NCI-H2081 treated with DMSO at 0.1 percent for 48 hours (cell line): ENCODE data around the gene HNRNPLL.
"Not testable (repeated sequence)": the region's sequence is repeated elsewhere in the genome, so short reads cannot be mapped to it uniquely, and the experiment has no call there.

ENCODE experiments used
- DNase-seq: peaks from one replicate; lab custom pipeline; 2025; lab: John Stamatoyannopoulos, UW

Gene HNRNPLL

DNA sequence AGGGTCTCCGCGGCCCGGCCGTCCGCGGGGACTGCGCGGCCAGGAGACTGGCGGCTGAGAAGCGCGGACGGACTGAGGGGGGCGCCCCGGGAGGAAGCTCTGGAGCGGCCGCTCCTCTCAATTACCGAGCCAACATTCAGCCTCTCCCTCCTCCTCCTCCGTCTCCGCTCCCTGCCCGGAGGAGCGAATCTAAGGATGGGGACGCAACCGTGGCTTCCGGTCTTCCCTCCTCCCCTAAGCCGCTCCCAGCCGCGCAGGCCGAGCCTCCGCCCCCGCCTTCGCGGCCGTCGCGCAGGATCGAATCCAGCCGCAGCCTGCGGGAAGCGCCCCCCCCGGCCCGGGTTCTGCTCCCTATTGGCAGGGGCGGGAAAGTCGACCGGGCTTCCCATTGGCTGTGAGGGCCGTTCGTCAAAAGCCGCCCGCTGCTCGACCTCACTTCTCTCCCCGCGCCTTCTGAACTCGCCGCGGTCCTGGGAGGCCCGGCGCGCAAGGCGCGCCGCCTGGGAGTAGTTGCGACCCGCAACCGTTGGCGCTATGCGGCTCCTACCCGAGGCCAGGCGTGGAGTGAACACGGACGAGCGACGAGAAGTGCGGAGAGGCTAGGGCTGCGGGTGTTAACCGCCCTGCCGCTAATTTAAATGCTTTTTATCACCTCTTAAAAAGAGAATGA lies at the start of gene HNRNPLL:
TSS of gene HNRNPLL (minus strand) at position 197 of the 670 bp plus-strand sequence. CDS start 302 bp downstream, outside the sequence.
- peak; percentile 90 for DNase-seq

DNA sequence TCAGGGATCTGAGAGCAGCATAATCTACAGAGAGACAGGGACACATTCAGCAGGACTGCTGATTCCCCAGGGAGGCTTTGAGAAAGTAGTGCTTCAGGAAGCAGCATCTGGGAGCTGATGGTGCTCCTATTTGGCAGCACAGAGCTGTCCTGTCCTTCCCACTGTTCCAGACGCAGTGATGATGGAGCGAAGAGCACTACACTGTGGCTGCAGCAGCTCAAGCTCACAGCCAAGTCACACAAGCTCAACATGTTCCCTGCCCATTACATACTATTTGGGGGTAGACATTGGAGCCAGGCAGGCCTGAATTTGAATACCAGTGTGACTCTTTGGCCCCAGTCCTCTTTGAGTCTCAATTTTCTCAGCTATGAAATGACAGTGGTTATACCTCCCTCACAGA lies 48.0 kb upstream of the HNRNPLL start:
- no peak for DNase-seq

DNA sequence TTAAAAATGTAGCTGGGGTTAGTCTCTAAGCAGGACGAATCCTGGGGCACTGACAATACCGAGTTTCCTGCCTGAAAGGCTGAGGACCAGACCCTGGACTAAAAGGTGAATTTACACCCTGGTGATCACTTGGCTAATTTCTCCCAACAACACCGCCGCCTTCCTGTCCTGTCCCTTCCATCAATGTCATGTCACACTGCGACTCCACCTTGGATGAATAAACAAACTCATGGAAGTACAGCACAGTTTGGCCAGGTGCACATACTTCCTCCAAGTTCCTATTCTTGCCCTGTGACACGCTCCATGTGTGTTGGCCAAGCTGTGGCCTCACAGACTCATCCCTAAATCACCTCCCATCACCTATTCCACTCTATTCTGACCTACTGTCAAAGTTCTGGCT lies 47.3 kb upstream of the HNRNPLL start:
- DNase-seq, result no peak

DNA sequence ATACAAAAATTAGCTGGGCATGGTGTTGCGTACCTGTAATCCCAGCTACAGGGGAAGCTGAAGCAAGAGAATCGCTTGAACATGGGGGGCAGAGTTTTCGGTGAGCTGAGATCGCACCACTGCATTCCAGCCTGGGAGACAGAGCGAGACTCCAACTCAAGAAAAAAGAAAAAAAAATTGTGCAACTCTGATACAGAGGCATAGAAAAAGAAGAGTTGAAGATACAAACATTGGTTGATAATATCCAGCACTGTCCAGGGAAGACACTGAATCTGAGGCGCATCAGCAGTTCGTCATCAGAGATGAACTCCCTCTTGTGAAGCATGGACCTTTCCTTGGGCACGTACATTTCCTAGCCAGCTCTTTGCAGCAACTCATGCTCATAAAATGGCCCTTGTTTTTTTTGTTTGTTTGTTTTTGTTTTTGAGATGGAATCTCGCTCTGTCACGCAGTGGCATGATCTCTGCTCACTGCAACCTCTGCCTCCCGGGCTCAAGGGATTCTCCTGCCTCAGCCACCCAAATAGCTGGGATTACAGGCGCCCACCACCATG lies 46.5 kb upstream of the HNRNPLL start:
- no peak for DNase-seq

DNA sequence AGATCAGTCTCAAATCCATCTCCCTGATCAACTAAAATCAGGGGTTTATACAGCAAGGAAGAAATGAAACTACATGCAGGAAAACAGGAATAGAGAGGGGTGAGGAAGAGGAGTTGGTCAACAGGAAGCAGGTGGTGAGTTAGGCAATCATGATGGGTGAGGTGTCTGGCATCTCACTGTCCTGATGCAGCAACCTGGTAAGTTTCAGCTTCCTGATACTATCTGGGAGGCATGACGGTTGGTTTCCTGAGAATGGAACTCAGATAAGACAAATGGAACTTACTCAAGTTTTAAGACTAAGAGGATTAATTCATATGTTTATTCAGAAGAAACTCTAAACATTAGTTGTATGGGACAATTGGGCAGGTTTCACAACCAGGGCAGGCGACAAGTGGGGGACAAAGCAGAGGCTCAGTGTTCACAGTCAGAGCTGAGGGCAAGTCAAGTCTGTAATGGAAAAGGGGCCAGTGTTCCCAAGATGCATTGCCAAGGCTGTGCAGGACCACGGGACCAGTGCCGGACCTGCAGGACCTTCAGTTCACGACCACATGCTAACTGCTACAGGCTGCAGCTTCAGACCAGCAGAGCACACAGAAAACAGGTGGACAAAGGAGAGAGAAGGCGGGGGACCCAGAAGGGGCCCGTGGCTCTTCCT lies 45.5 kb upstream of the HNRNPLL start:
- DNase-seq, result no peak

DNA sequence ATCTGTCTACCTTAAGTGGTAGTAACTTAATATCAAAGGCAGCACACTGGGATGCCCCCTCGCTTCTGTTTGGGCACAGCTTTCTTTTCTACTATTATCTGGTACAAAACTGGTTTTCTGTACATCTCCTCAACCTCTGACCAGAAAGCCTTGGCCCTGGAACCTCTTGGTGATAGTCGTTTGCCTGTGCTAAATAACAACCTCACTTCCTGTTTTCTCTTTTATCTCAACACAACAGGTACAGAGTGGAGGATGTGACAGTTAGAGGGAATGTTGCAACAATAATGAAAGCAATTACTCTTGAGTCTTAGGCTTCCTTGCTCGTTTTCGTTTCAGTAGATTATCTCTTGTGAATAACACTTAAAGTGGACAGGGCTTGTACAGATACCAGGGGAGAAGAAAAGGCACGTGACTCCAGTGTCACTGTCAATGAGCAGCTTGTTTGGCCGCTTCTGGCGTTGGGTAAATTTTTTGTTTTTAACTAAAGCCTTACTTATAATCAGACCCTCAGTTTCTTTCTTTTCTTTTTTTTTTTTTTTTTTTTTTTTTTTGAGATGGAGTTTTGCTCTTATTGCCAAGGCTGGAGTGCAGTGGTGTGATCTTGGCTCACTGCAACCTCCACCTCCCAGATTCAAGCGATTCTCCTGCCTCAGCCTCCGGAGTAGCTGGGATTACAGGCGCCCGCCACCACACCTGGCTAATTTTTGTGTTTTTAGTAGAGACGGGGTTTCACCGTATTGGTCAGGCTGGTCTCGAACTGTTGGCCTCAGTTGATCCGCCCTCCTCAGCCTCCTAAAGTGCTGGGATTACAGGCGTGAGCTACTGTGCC lies 41.2 kb upstream of the HNRNPLL start:
- DNase-seq, result not testable (repeated sequence)

DNA sequence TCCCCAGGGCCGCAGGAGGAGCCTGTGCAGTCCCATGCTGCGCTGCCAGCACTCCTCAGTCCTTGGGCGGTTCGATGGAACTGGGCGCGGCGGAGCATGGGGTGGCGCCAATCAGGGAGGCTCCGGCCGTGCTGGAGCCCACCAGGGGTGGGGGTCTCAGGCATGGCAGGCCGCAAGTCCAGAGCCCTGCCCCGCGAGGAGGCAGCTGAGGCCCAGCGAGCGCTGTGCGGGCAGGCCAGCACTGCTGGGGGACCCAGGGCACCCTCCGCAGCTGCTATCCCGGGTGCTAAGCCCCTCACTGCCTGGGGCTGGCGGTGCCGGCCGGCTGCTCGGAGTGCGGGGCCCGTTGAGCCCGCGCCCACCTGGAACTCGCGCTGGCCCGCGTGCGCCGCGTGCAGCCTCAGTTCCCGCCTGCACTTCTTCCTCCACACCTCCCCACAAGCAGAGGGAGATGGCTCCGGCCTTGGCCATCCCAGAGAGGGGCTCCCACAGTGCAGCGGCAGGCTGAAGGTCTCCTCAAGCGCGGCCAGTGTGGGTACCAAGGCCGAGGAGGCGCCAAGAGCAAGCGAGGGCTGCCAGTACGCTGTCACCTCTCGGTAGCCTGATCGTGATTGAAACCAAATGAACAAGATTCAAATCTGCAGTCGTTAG lies 40.4 kb upstream of the HNRNPLL start:
- DNase-seq, result no peak

DNA sequence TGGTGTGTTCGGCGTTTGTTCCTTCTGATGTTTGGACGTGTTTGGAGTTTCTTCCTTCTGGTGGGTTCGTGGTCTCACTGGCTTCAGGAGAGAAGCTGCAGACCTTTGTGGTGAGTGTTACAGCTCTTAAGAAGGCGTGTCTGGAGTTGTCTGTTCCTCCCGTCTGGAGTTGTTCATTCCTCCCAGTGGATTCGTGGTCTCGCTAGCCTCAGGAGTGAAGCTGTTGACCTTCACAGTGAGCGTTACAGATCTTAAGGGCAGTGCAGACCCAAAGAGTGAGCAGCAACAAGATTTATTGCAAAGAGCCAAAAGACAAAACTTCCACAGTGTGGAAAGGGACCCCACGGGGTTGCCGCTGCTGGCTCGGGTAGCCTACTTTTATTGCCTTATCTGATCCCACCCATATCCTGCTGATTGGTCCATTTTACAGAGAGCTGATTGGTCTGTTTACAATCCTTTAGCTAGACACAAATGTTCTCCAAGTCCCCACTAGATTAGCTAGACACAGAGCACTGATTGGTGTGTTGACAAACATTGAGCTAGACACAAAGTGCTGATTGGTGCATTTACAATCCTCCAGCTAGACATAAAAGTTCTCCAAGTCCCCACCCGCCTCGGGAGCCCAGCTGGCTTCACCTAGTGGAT lies 39.8 kb upstream of the HNRNPLL start:
- not testable (repeated sequence) for DNase-seq

DNA sequence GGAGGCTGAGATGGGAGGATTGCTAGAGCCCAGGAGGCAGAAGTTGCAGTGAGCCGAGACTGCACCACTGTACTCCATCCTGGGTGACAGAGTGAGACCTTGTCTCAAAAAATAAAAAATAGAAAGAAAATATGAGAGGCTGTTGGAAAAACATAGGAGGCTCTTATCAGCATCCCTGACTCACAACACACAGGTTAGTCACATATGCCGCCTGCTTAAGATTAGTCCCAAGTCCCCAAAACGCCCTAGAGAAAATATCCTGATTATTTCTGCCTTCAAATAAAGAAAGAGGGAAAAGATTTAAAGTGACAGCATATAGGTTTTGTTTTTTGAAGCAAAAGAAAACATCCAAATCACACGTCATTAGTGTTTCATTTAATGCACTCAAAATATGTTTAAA lies 33.3 kb upstream of the HNRNPLL start:
- DNase-seq, result no peak

DNA sequence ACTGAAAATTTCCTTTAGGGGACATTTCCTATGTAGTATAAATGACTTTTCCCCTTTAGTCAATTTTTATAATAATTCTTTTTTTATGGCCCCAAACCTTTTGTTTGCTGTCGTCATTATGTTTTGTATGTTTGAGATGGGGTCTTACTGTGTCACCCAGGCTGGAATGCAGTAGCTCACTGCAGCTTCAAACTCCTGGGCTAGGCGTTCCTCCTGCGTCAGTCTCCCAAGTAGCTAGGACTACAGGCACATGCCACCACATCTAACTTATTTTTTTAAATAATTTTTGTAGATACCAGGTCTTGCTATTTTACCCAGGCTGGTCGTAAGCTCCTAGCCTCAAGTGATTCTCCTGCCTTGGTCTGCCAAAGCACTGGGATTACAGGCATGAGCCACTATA lies 32.4 kb upstream of the HNRNPLL start:
- DNase-seq, result no peak

DNA sequence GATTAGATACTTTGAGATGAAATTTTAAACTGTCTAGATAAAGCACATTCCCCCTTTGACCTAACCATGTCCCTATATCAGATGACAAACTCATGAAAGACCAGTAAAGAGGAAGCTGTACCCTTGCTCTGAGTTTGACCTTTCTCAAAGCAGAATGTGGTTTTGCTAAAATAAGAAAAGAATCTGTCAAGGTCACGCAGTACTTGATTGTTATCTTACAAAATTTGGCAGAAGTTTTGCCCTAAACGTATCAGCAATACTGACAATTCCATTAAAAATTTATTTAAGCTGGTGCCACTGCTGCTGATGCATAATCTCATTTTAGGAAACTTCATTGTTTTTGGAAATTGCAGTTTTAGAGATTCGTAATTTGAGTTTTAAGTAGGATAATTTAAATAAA lies 32.0 kb upstream of the HNRNPLL start:
- DNase-seq, result no peak

DNA sequence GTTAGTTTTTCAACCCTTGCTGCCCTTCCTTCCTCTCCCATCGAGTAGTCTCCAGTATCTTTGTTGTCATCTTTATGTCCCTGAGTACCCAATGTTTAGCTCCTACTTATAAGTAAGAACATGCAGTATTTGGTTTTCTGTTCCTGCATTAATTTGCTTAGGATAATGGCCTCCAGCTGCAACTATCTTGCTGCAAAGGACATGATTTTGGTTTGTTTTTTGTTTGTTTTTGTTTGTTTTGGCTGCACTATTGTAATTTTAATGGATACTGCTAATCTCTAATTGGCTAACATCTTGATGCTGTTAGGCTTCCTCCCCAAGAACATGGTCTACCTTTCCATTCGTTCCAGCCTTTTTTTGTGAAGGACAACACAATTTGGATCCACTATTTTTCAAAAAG lies 31.2 kb upstream of the HNRNPLL start:
- no peak for DNase-seq

DNA sequence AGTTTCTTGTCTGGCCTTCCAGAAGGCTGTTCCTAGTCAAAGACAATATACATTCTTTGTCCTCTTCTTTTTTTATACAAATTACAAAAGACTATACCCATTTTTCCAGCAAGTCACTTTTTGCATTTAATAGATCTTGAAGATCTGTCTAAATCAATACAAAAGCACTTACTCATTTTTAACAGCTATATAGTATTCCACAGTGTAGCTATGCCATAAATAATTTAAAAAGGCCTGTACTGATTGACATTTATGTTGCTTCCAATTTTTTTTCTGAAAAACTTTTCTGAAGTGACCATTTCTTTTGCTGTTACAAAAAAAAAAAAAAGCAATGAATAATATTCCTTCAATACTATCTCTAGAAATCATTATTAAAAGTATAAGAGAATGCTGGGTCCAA lies 30.3 kb upstream of the HNRNPLL start:
- DNase-seq, result no peak

DNA sequence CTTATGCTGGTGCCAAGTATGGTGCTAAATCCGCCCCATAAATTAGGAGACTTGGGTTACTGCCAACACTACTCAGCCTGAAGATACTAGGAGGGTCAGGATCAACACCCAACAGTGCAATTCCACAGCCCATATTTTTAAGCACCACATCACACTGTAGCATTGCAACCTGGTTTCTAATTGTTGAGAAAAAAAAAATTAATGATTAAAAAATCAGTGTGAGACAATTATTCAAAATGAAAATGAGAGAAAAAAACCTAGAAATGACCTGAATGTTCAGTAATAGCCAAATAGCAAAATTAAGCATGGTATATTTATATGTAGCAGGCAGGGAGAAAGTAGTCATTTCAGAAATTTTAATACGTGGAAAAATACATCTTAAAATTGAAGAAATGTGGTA lies 29.2 kb upstream of the HNRNPLL start:
- DNase-seq, result no peak

DNA sequence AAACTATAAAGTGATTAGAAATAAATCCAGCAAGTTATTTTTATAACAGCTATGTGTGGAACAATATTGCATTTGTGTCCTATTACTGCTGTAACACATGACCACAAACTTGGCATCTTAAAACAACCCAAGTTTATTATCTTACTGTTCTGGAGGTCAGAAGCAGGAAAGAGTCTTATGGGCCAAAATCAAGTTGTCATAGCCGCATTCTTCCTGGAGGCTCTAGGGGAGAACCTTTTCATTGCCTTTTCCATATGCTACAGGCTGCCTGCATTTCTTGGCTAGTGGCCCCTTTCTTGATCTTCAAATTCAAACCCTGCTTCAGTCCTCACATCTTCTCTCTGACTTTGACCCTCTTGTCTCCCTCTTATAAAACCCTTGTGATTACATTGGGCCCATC lies 27.0 kb upstream of the HNRNPLL start:
- DNase-seq, result no peak

DNA sequence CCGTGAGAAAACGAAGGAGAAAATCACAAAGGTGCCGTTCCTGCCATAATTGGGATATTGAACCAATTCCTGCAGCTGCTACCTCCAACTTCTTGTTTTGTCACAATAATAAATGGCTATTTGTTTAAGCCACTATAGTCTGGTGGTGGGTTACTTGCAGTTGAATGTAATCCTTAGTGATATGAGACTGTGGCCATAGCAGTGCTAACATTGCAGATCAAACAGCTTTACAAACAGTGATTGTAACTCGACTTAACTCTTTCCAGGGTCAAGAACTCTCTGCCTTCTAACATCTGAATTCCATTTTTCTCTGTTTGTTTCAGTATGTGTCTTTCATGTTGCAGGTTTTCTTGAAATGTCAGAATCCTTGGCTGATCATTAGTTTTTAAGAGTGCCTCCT lies 24.7 kb upstream of the HNRNPLL start:
- no peak for DNase-seq

DNA sequence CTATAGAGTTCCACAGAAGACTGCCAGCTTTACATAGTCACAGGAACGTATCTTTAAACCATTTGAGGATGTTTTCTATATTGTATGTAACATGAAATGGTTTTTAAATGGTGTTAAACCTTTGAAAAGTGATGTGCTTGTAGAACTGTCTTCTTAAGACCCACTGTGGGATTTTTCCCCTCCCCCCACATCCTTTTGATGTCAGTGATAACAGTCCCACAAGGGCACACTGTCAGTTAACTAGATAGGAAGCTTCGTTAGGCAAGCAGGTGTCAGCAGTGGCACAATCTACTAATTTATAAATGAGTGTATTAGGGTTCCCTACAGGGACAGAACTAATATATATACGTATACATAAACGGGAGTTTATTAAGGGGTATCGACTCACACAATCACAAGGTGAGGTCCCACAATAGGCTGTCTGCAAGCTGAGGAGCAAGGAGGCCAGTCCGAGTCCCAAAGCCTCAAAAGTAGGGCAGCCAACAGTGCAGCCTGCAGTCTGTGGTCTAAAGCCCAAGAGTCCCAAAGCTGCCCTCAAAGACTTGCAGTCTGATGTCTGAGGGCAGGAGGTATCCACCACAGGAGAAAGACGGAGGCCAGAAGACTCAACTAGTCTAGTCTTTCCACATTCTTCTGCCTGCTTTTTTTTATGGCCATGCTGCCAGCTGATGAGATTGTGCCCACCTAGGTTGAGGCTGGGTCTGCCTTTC lies 23.8 kb upstream of the HNRNPLL start:
- no peak for DNase-seq

DNA sequence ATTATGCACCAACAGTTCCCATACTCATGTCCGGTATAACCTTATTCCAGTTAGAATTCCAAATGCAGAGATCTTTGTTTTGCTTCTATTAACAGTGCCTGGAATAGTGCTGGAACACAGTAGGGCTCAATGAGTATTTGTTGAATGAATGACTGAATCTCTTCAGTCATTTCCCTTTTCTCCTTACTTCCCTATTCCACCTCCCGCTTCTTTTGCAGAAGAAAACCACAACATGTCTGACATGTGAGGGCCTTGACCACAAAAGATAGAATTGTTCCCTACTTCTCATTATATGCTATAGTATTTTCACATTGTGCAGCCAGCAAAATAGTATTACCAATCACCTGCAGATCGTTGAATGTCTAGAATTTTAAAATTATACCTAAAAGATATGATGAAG lies 19.5 kb upstream of the HNRNPLL start:
- no peak for DNase-seq

DNA sequence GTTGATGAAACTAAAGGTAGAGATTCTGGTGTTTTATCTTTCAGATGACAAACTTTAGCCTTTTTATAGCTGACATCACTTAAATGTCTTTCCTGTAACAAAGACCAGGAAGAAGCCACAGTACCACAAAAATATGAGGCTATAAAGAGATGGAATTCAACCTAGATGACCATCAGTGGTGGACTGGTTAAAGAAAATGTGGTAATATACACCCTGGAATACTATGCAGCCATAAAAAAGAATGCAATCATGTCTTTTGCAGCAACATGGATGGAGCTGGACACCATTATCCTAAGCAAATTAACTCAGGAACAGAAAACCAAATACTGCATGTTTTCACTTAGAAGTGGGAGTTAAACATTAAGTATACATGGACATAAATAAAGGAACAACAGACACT lies 18.3 kb upstream of the HNRNPLL start:
- no peak for DNase-seq

DNA sequence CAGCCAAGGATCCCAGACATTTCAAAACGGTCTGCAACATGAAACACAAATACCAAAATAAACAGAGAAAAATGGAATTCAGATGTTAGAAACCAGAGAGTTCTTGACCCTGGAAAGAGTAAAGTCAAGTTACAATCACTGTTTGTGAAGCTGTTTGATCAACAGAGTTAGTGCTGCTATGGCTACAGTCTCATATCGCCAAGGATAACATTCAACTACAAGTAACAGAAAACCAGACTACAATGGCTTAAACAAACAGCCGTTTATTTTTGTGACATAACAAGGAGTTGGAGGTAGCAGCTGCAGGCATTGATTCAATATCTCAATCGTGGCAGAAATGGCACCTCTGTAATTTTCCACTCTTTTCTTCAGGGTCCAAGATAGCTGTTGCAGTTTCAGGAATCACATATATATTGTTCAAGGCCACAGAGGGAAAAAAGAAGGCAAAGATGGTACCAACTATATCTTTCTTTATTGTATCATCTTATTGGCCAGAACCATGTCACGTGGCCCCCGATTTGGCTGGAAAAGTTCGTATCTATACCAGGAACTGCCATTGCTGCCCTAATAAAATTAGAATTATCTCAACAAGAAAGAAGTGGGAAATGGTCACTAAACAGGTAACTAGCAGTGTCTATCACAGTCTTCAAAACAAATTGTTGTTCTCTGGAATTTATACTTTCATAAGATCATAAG lies 17.7 kb upstream of the HNRNPLL start:
- DNase-seq, result peak; percentile 29
